ENCODE results near the gene HES5. TPM values are rescaled to one million over a fixed set of nuclear protein-coding genes. Genes with fewer than 3 reads are reported as not detected.

HES5 gene
- total and polyA plus RNA-seq, 2 of the 13 experiments (the other 11 are each of a cell fraction or from before 2014, with no cell fraction given), result not detected

- TF ChIP-seq, protein P1, sequence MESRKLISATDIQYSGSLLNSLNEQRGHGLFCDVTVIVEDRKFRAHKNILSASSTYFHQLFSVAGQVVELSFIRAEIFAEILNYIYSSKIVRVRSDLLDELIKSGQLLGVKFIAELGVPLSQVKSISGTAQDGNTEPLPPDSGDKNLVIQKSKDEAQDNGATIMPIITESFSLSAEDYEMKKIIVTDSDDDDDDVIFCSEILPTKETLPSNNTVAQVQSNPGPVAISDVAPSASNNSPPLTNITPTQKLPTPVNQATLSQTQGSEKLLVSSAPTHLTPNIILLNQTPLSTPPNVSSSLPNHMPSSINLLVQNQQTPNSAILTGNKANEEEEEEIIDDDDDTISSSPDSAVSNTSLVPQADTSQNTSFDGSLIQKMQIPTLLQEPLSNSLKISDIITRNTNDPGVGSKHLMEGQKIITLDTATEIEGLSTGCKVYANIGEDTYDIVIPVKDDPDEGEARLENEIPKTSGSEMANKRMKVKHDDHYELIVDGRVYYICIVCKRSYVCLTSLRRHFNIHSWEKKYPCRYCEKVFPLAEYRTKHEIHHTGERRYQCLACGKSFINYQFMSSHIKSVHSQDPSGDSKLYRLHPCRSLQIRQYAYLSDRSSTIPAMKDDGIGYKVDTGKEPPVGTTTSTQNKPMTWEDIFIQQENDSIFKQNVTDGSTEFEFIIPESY (CRISPR knock-in tag; IDR thresholded peaks at IDR 0.05), result no peak
- TF ChIP-seq EZH2 (conservative IDR thresholded peaks at IDR 0.05; ENCODE audit: low read depth, low read length), result no peak
- TF ChIP-seq, protein P2, sequence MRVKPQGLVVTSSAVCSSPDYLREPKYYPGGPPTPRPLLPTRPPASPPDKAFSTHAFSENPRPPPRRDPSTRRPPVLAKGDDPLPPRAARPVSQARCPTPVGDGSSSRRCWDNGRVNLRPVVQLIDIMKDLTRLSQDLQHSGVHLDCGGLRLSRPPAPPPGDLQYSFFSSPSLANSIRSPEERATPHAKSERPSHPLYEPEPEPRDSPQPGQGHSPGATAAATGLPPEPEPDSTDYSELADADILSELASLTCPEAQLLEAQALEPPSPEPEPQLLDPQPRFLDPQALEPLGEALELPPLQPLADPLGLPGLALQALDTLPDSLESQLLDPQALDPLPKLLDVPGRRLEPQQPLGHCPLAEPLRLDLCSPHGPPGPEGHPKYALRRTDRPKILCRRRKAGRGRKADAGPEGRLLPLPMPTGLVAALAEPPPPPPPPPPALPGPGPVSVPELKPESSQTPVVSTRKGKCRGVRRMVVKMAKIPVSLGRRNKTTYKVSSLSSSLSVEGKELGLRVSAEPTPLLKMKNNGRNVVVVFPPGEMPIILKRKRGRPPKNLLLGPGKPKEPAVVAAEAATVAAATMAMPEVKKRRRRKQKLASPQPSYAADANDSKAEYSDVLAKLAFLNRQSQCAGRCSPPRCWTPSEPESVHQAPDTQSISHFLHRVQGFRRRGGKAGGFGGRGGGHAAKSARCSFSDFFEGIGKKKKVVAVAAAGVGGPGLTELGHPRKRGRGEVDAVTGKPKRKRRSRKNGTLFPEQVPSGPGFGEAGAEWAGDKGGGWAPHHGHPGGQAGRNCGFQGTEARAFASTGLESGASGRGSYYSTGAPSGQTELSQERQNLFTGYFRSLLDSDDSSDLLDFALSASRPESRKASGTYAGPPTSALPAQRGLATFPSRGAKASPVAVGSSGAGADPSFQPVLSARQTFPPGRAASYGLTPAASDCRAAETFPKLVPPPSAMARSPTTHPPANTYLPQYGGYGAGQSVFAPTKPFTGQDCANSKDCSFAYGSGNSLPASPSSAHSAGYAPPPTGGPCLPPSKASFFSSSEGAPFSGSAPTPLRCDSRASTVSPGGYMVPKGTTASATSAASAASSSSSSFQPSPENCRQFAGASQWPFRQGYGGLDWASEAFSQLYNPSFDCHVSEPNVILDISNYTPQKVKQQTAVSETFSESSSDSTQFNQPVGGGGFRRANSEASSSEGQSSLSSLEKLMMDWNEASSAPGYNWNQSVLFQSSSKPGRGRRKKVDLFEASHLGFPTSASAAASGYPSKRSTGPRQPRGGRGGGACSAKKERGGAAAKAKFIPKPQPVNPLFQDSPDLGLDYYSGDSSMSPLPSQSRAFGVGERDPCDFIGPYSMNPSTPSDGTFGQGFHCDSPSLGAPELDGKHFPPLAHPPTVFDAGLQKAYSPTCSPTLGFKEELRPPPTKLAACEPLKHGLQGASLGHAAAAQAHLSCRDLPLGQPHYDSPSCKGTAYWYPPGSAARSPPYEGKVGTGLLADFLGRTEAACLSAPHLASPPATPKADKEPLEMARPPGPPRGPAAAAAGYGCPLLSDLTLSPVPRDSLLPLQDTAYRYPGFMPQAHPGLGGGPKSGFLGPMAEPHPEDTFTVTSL (CRISPR knock-in tag; IDR thresholded peaks at IDR 0.05; ENCODE audit: borderline replicate concordance), result no peak
- TF ChIP-seq ZMAT3 (CRISPR knock-in tag; conservative IDR thresholded peaks at IDR 0.05), result no peak
- no peak for TF ChIP-seq PHB2 (IDR thresholded peaks at IDR 0.05; ENCODE audit: partially characterized antibody)
- TF ChIP-seq CHD4 (IDR thresholded peaks at IDR 0.05; ENCODE audit: borderline replicate concordance, low read length), result no peak
- TF ChIP-seq KDM1A (CRISPR knock-in tag; IDR thresholded peaks at IDR 0.05), result 0 out of 2 replicates have a peak, but pooled peaks have one; percentile 15
- no peak for TF ChIP-seq TAF15 (IDR thresholded peaks at IDR 0.05; ENCODE audit: low read depth, low read length, poor library complexity, severe bottlenecking)
- TF ChIP-seq RNF2 (conservative IDR thresholded peaks at IDR 0.05; ENCODE audit: low read depth), result no peak
- TF ChIP-seq ZBTB38 (CRISPR knock-in tag; IDR thresholded peaks at IDR 0.05), result no peak; the same call in 1 of the 2 replicates
- TF ChIP-seq POLR2A (IDR thresholded peaks at IDR 0.05; ENCODE audit: insufficient read depth in 1 of 2, low read depth in 2 of 2, low read length in 2 of 2), result no peak
- no peak for TF ChIP-seq ZBTB3 (CRISPR knock-in tag; IDR thresholded peaks at IDR 0.05; ENCODE audit: borderline replicate concordance, low read depth)
- TF ChIP-seq MLLT10 (CRISPR knock-in tag; IDR thresholded peaks at IDR 0.05), result no peak
- TF ChIP-seq CREB1 (IDR thresholded peaks at IDR 0.05), result no peak
- no peak for TF ChIP-seq CREB1 (CRISPR knock-in tag; IDR thresholded peaks at IDR 0.05)
- TF ChIP-seq MAFK (conservative IDR thresholded peaks at IDR 0.05 in 1 of 2, IDR thresholded peaks at IDR 0.05 in 1 of 2; ENCODE audit: low read length in 2 of 2), result no peak
- TF ChIP-seq ZNF841 (CRISPR knock-in tag; IDR thresholded peaks at IDR 0.05; ENCODE audit: borderline replicate concordance), result no peak
- TF ChIP-seq ZNF510 (CRISPR knock-in tag; IDR thresholded peaks at IDR 0.05; ENCODE audit: low read depth), result no peak
- TF ChIP-seq ATM (IDR thresholded peaks at IDR 0.05; ENCODE audit: borderline replicate concordance), result no peak
- no peak for TF ChIP-seq ZNF235 (CRISPR knock-in tag; IDR thresholded peaks at IDR 0.05; ENCODE audit: borderline replicate concordance)
- no peak for TF ChIP-seq FOXA3 (CRISPR knock-in tag; IDR thresholded peaks at IDR 0.05)
- no peak; the same call in 1 of the 2 replicates for TF ChIP-seq KMT2A (CRISPR knock-in tag; IDR thresholded peaks at IDR 0.05)
- 0 out of 2 replicates have a peak, but pooled peaks have one; percentile 51 for TF ChIP-seq ZNF124 (CRISPR knock-in tag; IDR thresholded peaks at IDR 0.05)
- no peak for TF ChIP-seq FOXK2 (IDR thresholded peaks at IDR 0.05)
- TF ChIP-seq ZNF616 (CRISPR knock-in tag; IDR thresholded peaks at IDR 0.05; ENCODE audit: low read depth), result no peak; the same call in 1 of the 2 replicates
- TF ChIP-seq FOXJ3 (CRISPR knock-in tag; IDR thresholded peaks at IDR 0.05; ENCODE audit: borderline replicate concordance), result no peak
These were observed 16.6 kb upstream of the HES5 start (continued) for GRCh38 chr1:2546515-2547209.

Measured in HepG2 (cell line).